Left ventricle myocardium inferior (tissue), 1 donor: Measurements from ENCODE around the gene LRRC10B. TPM values are rescaled to one million over a fixed set of nuclear protein-coding genes. Genes with fewer than 3 reads are reported as not detected.

Experiments used
- DNase-seq: peaks from one replicate; pipeline ENCODE4 v3.0.0-alpha.2; 2020
- H3K27ac ChIP-seq: fragments of 200-600 bp; replicated peaks from 2 replicates; pipeline ENCODE4 v1.8.0; 2021
- H3K27me3 ChIP-seq: fragments of 200-600 bp; 2 replicates; pipeline ENCODE4 v1.8.0; 2021; ENCODE audit warnings: low read depth
- H3K36me3 ChIP-seq: fragments of 200-600 bp; 2 replicates; pipeline ENCODE4 v1.8.0; 2021
- H3K4me1 ChIP-seq: fragments of 200-600 bp; 2 replicates; pipeline ENCODE4 v1.8.0; 2021
- H3K4me3 ChIP-seq: fragments of 200-600 bp; 2 replicates; pipeline ENCODE4 v1.8.0; 2021; ENCODE audit warnings: mild to moderate bottlenecking, moderate library complexity
- H3K9me3 ChIP-seq: fragments of 200-600 bp; replicated peaks from 2 replicates; pipeline ENCODE4 v1.8.0; 2021
- intact Hi-C: fragments of 100-400 bp; cut with micrococcal nuclease; formaldehyde crosslinking; loops from one replicate; pipeline ENCODE4 v1.11.0; 2022
- total RNA-seq: library from RNA; stranded (reverse); fragmentation: NEBNext Ultra II Directional; extraction: Animal tissue kit (Norgen Biotek cat#: 25700); gene quantifications from one replicate; pipeline ENCODE4 v1.2.1, GENCODE V29; 2021
- TF ChIP-seq, protein P1 (sequence below): fragments of 200-600 bp; IDR thresholded peaks from 2 replicates; pipeline ENCODE4 v1.8.0; 2021; ENCODE audit warnings: antibody characterized with exemption, mild to moderate bottlenecking, borderline replicate concordance
- donor health status: DM: no; HTN: yes; CAD: no; lungs with severe emphysema.

LRRC10B gene
- total RNA-seq, 1 donor from 2014 or later = 0.88 TPM

DNA sequence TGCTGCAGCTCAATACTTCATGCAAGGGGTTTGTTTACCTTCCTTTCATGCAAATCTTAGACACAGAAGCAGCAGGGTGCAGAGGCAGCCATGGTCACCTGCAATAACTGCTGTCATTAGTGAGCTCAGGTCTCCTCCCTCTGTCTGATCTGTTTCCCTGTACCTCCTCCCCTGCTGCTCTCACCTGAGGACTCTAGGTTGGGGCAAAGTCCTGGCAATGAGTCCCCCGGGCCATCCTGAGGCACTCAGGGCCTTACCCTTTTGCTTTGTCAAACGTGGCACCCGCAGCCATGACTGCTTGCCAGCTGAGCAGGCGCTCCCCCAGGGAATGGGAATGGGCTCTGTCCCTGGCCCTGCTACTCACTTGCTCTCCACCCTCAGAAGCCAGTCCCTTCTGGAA lies 3.9 kb downstream of the LRRC10B start:
- DNase-seq = no peak
- Histone ChIP-seq H3K4me3 (no peak overlapping the region), H3K9me3 (no peaks in the 10 kb centered on the region), H3K27ac (peak overlapping the region; percentile 33), H3K4me1 (peaks cover 32% of the 10 kb centered on the region), H3K27me3 (peaks cover 61% of the 10 kb centered on the region), H3K36me3 (no peaks in the 10 kb centered on the region)
- intact Hi-C loops = loop anchor here (10.0 kb wide), 1 partner anchor 68 kb away; no protein-coding TSS in a partner anchor
- TF ChIP-seq, protein P1, sequence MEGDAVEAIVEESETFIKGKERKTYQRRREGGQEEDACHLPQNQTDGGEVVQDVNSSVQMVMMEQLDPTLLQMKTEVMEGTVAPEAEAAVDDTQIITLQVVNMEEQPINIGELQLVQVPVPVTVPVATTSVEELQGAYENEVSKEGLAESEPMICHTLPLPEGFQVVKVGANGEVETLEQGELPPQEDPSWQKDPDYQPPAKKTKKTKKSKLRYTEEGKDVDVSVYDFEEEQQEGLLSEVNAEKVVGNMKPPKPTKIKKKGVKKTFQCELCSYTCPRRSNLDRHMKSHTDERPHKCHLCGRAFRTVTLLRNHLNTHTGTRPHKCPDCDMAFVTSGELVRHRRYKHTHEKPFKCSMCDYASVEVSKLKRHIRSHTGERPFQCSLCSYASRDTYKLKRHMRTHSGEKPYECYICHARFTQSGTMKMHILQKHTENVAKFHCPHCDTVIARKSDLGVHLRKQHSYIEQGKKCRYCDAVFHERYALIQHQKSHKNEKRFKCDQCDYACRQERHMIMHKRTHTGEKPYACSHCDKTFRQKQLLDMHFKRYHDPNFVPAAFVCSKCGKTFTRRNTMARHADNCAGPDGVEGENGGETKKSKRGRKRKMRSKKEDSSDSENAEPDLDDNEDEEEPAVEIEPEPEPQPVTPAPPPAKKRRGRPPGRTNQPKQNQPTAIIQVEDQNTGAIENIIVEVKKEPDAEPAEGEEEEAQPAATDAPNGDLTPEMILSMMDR = no peak

DNA sequence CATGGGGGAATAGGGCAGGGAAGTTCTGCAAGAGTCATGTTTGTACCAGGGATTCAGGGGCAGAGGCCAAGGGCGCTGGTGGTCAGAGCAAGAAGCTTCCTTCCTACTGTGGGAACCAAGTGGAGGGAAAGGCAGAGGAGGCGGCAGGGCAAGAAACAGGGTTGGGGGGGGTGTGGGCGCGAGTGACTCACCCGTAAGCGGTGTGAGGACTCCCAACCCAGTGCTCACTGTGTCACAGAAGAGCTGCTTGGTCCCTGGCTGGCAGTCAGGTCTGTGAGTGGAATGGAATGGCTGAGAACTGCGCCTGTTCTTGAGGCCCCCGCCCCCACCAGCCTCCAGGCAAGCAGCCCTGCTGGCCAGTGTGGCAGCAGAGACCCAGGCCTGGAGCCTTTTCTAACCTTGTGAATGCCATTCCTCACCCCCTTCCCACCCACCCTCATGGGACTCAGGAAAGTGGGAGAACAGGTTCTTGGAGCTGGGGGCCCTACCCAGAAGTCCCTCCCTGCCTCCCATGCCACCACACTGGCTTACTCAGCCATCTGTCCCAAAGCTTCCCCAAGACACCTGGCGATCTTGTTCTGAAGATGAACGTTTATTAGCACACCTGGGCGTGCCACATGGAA lies 4.7 kb downstream of the LRRC10B start:
- DNase-seq = no peak
- Histone ChIP-seq H3K4me1 (peaks cover 26% of the 10 kb centered on the region), H3K4me3 (no peak overlapping the region), H3K9me3 (no peaks in the 10 kb centered on the region), H3K36me3 (no peaks in the 10 kb centered on the region), H3K27me3 (peaks cover 53% of the 10 kb centered on the region), H3K27ac (peak overlapping the region; percentile 42)
- intact Hi-C loops = loop anchor here (10.0 kb wide), 1 partner anchor 68 kb away; no protein-coding TSS in a partner anchor
- TF ChIP-seq, protein P1 = no peak

DNA sequence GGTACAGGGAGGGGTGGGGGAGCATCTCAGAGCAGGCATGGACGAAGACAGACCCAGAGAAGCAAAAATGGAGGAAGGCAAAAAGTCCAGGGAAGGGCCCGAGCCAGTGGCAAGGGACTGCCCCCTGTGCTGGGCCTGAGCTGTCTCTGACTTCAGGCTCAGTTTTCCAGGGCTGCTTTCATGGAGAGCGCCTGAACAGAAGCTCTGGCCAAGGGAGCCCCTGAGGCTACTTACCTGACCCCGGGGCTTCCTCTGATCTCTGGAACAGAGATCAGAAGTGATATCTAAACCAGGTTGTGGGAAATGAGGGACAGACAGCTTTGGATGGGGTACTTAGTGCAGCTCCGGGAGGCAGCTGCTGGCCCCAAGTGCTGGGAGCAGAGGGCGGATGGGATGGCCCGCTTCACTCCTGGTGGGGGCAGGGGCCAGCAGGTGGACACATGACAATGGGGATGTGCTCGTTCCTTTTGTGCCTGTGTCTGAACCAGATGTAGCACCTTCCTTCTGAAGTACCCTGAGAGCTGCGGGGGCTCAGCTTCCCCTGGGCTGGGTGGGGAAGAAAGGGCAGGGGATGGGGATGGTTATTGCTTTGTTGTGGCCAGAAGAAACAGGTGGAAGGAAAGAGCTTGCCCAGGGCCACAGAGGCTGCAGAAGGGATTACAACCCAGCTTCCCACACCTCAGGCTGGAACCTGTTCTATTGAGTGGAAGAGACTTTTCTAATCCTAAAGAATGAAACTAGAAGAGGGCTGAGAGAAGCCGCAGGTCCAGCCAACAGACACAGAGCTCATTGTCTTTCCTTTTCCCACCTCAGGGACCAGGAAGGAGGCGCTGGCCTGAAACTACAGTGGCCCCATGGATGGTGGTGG lies 5.7 kb downstream of the LRRC10B start:
- H3K27me3 ChIP-seq = peaks cover 44% of the 10 kb centered on the region
- DNase-seq = no peak
- H3K4me1 ChIP-seq = peaks cover 18% of the 10 kb centered on the region
- H3K9me3 ChIP-seq = no peaks in the 10 kb centered on the region
- H3K27ac ChIP-seq = peak overlapping the region; percentile 16
- no peak overlapping the region for H3K4me3 ChIP-seq
- TF ChIP-seq, protein P1 = no peak
- no peaks in the 10 kb centered on the region for H3K36me3 ChIP-seq
- intact Hi-C loops = loop anchor here (10.0 kb wide), 1 partner anchor 69 kb away; no protein-coding TSS in a partner anchor

DNA sequence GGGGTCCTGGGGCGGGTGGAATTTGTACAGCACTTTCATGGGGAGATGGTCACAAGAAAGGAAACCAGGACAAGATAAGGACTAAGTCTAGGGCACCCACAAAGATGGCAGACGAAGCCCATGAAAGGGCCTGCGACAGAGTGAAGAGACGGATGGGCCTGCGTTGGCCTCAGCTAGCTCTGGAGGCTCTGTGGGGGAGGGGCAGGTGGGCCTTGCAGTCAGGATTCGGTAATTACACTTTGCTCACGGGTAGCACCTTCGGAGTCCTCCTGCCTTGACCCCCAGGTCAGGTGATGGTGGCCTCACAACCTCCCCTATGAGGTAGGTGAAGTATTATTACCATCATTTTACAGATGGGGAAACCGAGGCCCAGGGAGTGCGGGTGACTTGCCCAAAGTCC lies 7.1 kb downstream of the LRRC10B start:
- no peak for DNase-seq
- no peak overlapping the region for H3K27ac ChIP-seq
- intact Hi-C loops = loop anchor here (5.0 to 10.0 kb wide), 2 partner anchors 71 to 112 kb away; no protein-coding TSS in a partner anchor

DNA sequence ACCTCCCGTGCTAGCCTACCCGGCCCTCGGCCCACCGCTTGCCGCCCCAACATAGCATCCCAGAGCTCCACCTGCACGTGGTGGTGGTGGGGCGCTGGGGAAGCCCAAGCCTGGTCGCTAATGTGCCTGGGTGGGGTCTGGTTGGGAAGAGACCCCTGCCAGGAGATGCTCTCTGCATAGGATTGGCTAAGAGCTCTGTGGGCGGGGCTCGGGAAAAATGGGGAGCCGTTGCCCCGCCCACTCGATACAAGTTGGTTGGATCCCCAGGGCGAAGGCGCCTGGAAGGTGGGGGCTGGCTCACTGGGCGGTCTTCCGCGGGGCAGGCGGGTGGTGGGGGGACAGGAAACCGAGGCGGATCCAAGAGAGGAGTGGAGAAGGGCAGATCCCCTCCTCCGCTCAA lies 7.6 kb downstream of the LRRC10B start:
- peaks cover 25% of the 10 kb centered on the region for H3K27me3 ChIP-seq
- no peaks in the 10 kb centered on the region for H3K9me3 ChIP-seq
- no peak for DNase-seq

More for the DNA sequence above, 7.1 kb downstream of the LRRC10B start:
- TF ChIP-seq, protein P1 = no peak
- Histone ChIP-seq H3K4me1 (peaks cover 10% of the 10 kb centered on the region), H3K4me3 (no peak overlapping the region), H3K27me3 (peaks cover 30% of the 10 kb centered on the region), H3K36me3 (no peaks in the 10 kb centered on the region), H3K9me3 (no peaks in the 10 kb centered on the region)

More for the DNA sequence above, 7.6 kb downstream of the LRRC10B start:
- no peak overlapping the region for H3K4me3 ChIP-seq
- peaks cover 10% of the 10 kb centered on the region for H3K4me1 ChIP-seq
- peak overlapping the region; percentile 50 for H3K27ac ChIP-seq
- TF ChIP-seq, protein P1 = no peak
- no peaks in the 10 kb centered on the region for H3K36me3 ChIP-seq
- intact Hi-C loops = loop anchor here (5.0 to 10.0 kb wide), 2 partner anchors 71 to 111 kb away; no protein-coding TSS in a partner anchor
